SK-N-SH (cell line): Measurements from ENCODE around the gene DIO3.

ENCODE experiments used
- FOXJ3 ChIP-seq: sonication (generic); formaldehyde crosslinking; IDR thresholded peaks from 2 replicates; pipeline ENCODE4 v1.5.1; 2020; ENCODE audit warnings: mild to moderate bottlenecking, missing genetic modification reagents
- POLR2AphosphoS5 ChIP-seq: IDR thresholded peaks from 2 replicates; pipeline ENCODE4 v1.6.1; 2012; ENCODE audit warnings: low read depth, low read length
- RCOR1 ChIP-seq: fragments of 150-350 bp; IDR thresholded peaks from 2 replicates; pipeline ENCODE4 v1.6.1; 2017; ENCODE audit warnings: antibody characterized with exemption, low read length
- TF ChIP-seq, protein P1 (sequence below): fragments of 200-600 bp; sonication (generic); IDR thresholded peaks from 2 replicates; pipeline ENCODE4 v1.6.1; 2017; ENCODE audit warnings: antibody characterized with exemption, mild to moderate bottlenecking, moderate library complexity

DNA sequence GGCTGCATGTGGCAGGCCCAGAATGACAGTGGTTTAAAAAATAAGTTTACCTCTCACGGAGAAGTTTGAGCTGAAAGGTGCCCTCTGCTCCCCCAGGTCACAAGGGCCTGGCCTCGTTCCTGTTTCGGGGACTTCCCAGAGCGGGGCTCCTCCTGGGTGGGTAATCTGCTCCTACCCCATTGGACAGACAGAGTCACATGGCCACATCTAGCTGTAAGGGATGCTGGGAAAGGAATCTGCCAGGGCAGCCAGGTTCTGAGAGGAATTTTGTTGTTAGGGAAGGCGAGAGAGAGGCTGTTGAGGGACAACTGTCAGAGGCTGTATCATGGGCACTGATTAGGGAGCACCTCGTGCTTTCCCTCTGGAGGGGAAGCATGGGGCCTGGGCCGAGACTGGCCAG is 24.0 kb upstream of the DIO3 start:
- TF ChIP-seq RCOR1 (no peak), POLR2AphosphoS5 (no peak), FOXJ3 (CRISPR knock-in tag) (no peak)
- TF ChIP-seq, protein P1, sequence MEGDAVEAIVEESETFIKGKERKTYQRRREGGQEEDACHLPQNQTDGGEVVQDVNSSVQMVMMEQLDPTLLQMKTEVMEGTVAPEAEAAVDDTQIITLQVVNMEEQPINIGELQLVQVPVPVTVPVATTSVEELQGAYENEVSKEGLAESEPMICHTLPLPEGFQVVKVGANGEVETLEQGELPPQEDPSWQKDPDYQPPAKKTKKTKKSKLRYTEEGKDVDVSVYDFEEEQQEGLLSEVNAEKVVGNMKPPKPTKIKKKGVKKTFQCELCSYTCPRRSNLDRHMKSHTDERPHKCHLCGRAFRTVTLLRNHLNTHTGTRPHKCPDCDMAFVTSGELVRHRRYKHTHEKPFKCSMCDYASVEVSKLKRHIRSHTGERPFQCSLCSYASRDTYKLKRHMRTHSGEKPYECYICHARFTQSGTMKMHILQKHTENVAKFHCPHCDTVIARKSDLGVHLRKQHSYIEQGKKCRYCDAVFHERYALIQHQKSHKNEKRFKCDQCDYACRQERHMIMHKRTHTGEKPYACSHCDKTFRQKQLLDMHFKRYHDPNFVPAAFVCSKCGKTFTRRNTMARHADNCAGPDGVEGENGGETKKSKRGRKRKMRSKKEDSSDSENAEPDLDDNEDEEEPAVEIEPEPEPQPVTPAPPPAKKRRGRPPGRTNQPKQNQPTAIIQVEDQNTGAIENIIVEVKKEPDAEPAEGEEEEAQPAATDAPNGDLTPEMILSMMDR = no peak
